ENCODE data around the gene SPOCK2. TPM values are rescaled to one million over a fixed set of nuclear protein-coding genes. Genes with fewer than 3 reads are reported as not detected.
"Not testable (repeated sequence)": the region's sequence is repeated elsewhere in the genome, so short reads cannot be mapped to it uniquely, and the experiment has no call there.

Gene SPOCK2
- total and polyA plus RNA-seq, 10 of the 15 experiments (the other 5 are each of a cell fraction or from before 2014, with no cell fraction given) = 0.02 to 1.5 (median 0.58) TPM

DNA sequence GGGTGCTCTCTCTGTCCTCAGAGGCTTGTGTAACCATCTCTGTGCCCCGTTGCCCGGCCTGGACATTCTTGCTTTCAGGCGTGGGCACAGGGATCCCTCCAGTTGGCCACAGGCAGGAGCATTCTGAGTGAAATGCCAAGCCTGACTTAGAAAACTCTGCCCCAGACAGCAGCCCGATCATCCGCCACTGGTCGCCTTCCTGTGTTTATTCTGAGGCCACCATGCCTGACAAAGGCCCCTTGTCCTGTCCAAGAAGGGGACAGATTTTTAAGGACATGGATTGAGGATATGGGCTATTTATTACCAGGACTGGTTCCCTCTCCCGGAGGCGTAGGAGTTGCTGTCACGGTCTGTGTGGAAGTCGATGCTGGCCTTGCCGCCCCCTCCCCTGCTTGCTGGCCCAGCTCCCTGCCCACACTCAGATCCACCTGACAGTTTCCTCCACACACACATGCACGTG lies 54.3 kb downstream of the SPOCK2 start:
- SMC1A ChIA-PET (ENCODE audit: uncharacterized antibody, unreplicated experiment) = interaction anchor here (1.5 kb wide), 1 partner anchor 100 kb away, joined by 3 read pairs; no protein-coding TSS in a partner anchor
- intact Hi-C loops (cut with micrococcal nuclease; ENCODE audit: unreplicated experiment) = no loop called here
- Histone ChIP-seq H3K9ac (ENCODE audit: control insufficient read depth, insufficient read depth, low read length) (no peak overlapping the region), H3K79me2 (ENCODE audit: control insufficient read depth, insufficient read depth, low read length) (no peaks in the 10 kb centered on the region), H3K27me3 (replicated peaks in 1 of 2; ENCODE audit: control insufficient read depth in 2 of 2, insufficient read depth in 2 of 2, low read length in 1 of 2) (peaks cover 0 to 2% of the 10 kb centered on the region in 2 experiments; a peak in 2 of 4 replicates), H4K20me1 (ENCODE audit: control insufficient read depth, insufficient read depth) (no peaks in the 10 kb centered on the region), H3K27ac (ENCODE audit: control insufficient read depth, insufficient read depth) (no peak overlapping the region), H3K36me3 (ENCODE audit: control insufficient read depth in 2 of 2, insufficient read depth in 2 of 2, low read length in 1 of 2) (no peaks in the 10 kb centered on the region), H2AFZ (ENCODE audit: control insufficient read depth, low read depth, low read length) (no peak overlapping the region), H3K9me3 (replicated peaks; ENCODE audit: control insufficient read depth, insufficient read depth, low read length) (no peaks in the 10 kb centered on the region), H3K4me1 (ENCODE audit: control insufficient read depth, insufficient read depth, low read length) (no peaks in the 10 kb centered on the region), H3K4me2 (ENCODE audit: control insufficient read depth, insufficient read depth) (no peak overlapping the region), H3K4me3 (no peak overlapping the region)
- RAD21 ChIA-PET (ENCODE audit: unreplicated experiment) = no interaction called here
- DNase-seq (ENCODE audit: low read depth, low spot score) (no peak), FAIRE-seq (no peak), ATAC-seq (no peak)
- BruUV-seq (replicated peaks) = no TSS peak
- TF ChIP-seq, protein P1, sequence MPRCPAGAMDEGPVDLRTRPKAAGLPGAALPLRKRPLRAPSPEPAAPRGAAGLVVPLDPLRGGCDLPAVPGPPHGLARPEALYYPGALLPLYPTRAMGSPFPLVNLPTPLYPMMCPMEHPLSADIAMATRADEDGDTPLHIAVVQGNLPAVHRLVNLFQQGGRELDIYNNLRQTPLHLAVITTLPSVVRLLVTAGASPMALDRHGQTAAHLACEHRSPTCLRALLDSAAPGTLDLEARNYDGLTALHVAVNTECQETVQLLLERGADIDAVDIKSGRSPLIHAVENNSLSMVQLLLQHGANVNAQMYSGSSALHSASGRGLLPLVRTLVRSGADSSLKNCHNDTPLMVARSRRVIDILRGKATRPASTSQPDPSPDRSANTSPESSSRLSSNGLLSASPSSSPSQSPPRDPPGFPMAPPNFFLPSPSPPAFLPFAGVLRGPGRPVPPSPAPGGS (IDR thresholded peaks at IDR 0.05; ENCODE audit: borderline replicate concordance, insufficient read depth, low read depth, low read length, poor library complexity, severe bottlenecking) = no peak
- TF ChIP-seq, protein P2, sequence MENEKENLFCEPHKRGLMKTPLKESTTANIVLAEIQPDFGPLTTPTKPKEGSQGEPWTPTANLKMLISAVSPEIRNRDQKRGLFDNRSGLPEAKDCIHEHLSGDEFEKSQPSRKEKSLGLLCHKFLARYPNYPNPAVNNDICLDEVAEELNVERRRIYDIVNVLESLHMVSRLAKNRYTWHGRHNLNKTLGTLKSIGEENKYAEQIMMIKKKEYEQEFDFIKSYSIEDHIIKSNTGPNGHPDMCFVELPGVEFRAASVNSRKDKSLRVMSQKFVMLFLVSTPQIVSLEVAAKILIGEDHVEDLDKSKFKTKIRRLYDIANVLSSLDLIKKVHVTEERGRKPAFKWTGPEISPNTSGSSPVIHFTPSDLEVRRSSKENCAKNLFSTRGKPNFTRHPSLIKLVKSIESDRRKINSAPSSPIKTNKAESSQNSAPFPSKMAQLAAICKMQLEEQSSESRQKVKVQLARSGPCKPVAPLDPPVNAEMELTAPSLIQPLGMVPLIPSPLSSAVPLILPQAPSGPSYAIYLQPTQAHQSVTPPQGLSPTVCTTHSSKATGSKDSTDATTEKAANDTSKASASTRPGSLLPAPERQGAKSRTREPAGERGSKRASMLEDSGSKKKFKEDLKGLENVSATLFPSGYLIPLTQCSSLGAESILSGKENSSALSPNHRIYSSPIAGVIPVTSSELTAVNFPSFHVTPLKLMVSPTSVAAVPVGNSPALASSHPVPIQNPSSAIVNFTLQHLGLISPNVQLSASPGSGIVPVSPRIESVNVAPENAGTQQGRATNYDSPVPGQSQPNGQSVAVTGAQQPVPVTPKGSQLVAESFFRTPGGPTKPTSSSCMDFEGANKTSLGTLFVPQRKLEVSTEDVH (IDR thresholded peaks at IDR 0.05; ENCODE audit: low read depth, partially characterized antibody) = no peak
- no peak for TF ChIP-seq POU2F2 (IDR thresholded peaks at IDR 0.05; ENCODE audit: borderline replicate concordance, low read depth, low read length)
- TF ChIP-seq TARDBP (IDR thresholded peaks at IDR 0.05; ENCODE audit: borderline replicate concordance) = no peak
- TF ChIP-seq SIN3A (IDR thresholded peaks at IDR 0.05; ENCODE audit: low read depth, low read length) = no peak
- no peak for TF ChIP-seq TBL1XR1 (IDR thresholded peaks at IDR 0.05; ENCODE audit: low read depth, low read length)
- TF ChIP-seq SMAD1 (IDR thresholded peaks at IDR 0.05; ENCODE audit: low read depth, partially characterized antibody) = no peak
- TF ChIP-seq HDAC6 (IDR thresholded peaks at IDR 0.05; ENCODE audit: unreplicated experiment) = no peak
- TF ChIP-seq, protein P3, sequence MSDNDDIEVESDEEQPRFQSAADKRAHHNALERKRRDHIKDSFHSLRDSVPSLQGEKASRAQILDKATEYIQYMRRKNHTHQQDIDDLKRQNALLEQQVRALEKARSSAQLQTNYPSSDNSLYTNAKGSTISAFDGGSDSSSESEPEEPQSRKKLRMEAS (IDR thresholded peaks at IDR 0.05; ENCODE audit: low read depth, low read length) = no peak
- no peak for TF ChIP-seq MYC (IDR thresholded peaks at IDR 0.05; ENCODE audit: insufficient read depth, insufficient read length, insufficient replicate concordance, low read length, severe bottlenecking)
- TF ChIP-seq NR2F1 (conservative IDR thresholded peaks at IDR 0.05) = no peak
- 42% methylated on average over 12 of the region's 12 CpGs for WGBS (ENCODE audit: insufficient coverage, insufficient replicate concordance, low lambda C conversion rate, missing lambda C conversion rate)
- CTCF ChIA-PET = interaction anchor here (0.7 kb wide), 1 partner anchor 786 kb away, joined by 4 read pairs; no protein-coding TSS in a partner anchor
- in situ Hi-C loops (cut with MboI) = no loop called here
- POLR2A ChIA-PET = no interaction called here

DNA sequence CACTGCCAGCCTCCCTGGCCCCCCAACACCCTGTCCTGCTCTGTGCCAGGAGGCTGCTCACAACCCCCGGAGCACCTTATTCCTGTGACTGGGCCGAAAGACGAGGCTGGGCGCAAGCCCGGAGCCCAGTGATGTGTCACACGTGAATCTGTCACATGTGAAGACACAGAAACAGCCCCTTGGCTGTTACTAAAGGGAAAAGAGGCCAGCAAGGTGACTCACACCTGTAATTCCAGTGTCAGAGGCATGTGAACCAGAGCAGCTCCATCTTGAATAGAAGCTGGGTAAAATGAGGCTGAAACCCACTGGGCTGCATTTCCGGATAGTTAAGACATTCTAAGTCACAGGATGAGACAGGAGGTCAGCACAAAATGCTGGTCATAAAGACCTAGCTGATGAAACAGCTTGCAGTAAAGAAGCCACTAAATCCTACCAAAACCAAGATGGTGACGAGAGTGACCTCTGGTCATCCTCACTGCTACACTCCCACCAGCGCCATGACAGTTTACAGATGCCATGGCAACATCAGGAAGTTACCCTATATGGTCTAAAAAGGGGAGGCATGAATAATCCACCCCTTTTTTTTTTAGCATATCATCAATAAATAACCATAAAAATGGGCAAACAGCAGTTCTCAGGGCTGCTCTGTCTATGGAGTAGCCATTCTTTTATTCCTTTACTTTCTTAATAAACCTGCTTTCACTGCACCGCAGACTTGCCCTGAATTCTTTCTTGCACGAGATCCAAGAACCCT lies 55.8 kb downstream of the SPOCK2 start:
- ATAC-seq; DNase-seq (ENCODE audit: low read depth, low spot score); H3K27me3 ChIP-seq (replicated peaks in 1 of 2; ENCODE audit: control insufficient read depth in 2 of 2, insufficient read depth in 2 of 2, low read length in 1 of 2); intact Hi-C loops (cut with micrococcal nuclease; ENCODE audit: unreplicated experiment); H3K27ac ChIP-seq (ENCODE audit: control insufficient read depth, insufficient read depth); H2AFZ ChIP-seq (ENCODE audit: control insufficient read depth, low read depth, low read length); H3K79me2 ChIP-seq (ENCODE audit: control insufficient read depth, insufficient read depth, low read length); RAD21 ChIA-PET (ENCODE audit: unreplicated experiment); H4K20me1 ChIP-seq (ENCODE audit: control insufficient read depth, insufficient read depth); H3K9me3 ChIP-seq (replicated peaks; ENCODE audit: control insufficient read depth, insufficient read depth, low read length); H3K9ac ChIP-seq (ENCODE audit: control insufficient read depth, insufficient read depth, low read length); H3K36me3 ChIP-seq (ENCODE audit: control insufficient read depth in 2 of 2, insufficient read depth in 2 of 2, low read length in 1 of 2); H3K4me3 ChIP-seq; H3K4me2 ChIP-seq (ENCODE audit: control insufficient read depth, insufficient read depth); FAIRE-seq; POLR2A ChIA-PET; H3K4me1 ChIP-seq (ENCODE audit: control insufficient read depth, insufficient read depth, low read length); BruUV-seq (replicated peaks); in situ Hi-C loops (cut with MboI): not testable (repeated sequence)
- 27% methylated on average over 11 of the region's 11 CpGs for WGBS (ENCODE audit: insufficient coverage, insufficient replicate concordance, low lambda C conversion rate, missing lambda C conversion rate)
- ChIA-PET CTCF (interaction anchor here (2.4 kb wide), 1 partner anchor 77 kb away, joined by 5 read pairs; no protein-coding TSS in a partner anchor), SMC1A (ENCODE audit: uncharacterized antibody, unreplicated experiment) (interaction anchor here (0.5 to 1.1 kb wide), 2 partner anchors 50 to 87 kb away, joined by 3 read pairs; no protein-coding TSS in a partner anchor)

Data from GM12878 (cell line).